HL-60 (cell line): ENCODE results near the gene CXCL6.
A peak's percentile ranks its signal among the peaks of the same experiment; 100 is the strongest.

Experiments used
- DNase-seq, 2 experiments: peaks; one replicate each; pipeline ENCODE4 v3.0.0-alpha.2; 2010 to 2020; ENCODE audit warnings: low read depth in 1 of 2, low spot score in 1 of 2
- H3K27ac ChIP-seq: fragments of 250-450 bp; sonication (Bioruptor Pico); replicated peaks from 2 replicates; pipeline ENCODE4 v1.5.1; 2020; ENCODE audit warnings: mild to moderate bottlenecking, moderate library complexity
- H3K27me3 ChIP-seq: fragments of 250-450 bp; sonication (Bioruptor Pico); 2 replicates; pipeline ENCODE4 v1.5.1; 2021; ENCODE audit warnings: mild to moderate bottlenecking, moderate library complexity; ENCODE audit not compliant: insufficient read depth, poor library complexity, severe bottlenecking
- H3K4me3 ChIP-seq: replicated peaks from 2 replicates; pipeline ENCODE4 v1.5.1; 2011; ENCODE audit warnings: mild to moderate bottlenecking, control low read depth, low read length; ENCODE audit not compliant: insufficient read depth
- GABPA ChIP-seq: IDR thresholded peaks from 2 replicates; pipeline ENCODE4 v1.6.1; 2012; ENCODE audit warnings: low read depth
- POLR2AphosphoS5 ChIP-seq: IDR thresholded peaks from 2 replicates; pipeline ENCODE4 v1.6.1; 2012; ENCODE audit warnings: low read depth
- SPI1 ChIP-seq: IDR thresholded peaks from 2 replicates; pipeline ENCODE4 v1.6.1; 2012; ENCODE audit warnings: low read depth, mild to moderate bottlenecking, borderline replicate concordance
- TF ChIP-seq, protein P1 (sequence below): IDR thresholded peaks from one replicate; pipeline ENCODE4 v1.5.1; 2011; ENCODE audit warnings: low read length, control low read depth, inconsistent platforms; ENCODE audit not compliant: insufficient read depth
- TF ChIP-seq, protein P2 (sequence below): IDR thresholded peaks from 2 replicates; pipeline ENCODE4 v1.6.1; 2012; ENCODE audit warnings: low read depth; ENCODE audit not compliant: insufficient replicate concordance

CXCL6 gene

DNA sequence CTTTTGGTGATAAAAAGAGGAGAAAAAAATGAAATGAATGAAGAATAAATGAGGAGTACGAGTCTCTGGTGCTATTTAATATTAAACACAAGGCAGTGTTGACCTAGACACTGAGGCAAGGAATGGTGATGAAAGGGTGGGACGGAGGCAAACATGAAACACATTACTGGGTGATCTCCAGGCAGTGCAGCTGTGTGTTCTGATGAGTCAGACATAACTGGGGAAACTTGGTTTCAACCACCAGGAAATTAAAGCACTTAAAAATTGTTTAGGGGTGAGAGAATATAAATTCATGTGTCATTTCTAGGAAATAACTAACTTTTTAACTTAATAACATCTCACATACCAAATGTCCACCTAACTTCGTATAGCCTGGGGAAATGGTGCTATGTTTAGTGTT is 19.7 kb upstream of the CXCL6 start:
- TF ChIP-seq GABPA (no peak), POLR2AphosphoS5 (no peak), SPI1 (no peak)
- TF ChIP-seq, protein P1, sequence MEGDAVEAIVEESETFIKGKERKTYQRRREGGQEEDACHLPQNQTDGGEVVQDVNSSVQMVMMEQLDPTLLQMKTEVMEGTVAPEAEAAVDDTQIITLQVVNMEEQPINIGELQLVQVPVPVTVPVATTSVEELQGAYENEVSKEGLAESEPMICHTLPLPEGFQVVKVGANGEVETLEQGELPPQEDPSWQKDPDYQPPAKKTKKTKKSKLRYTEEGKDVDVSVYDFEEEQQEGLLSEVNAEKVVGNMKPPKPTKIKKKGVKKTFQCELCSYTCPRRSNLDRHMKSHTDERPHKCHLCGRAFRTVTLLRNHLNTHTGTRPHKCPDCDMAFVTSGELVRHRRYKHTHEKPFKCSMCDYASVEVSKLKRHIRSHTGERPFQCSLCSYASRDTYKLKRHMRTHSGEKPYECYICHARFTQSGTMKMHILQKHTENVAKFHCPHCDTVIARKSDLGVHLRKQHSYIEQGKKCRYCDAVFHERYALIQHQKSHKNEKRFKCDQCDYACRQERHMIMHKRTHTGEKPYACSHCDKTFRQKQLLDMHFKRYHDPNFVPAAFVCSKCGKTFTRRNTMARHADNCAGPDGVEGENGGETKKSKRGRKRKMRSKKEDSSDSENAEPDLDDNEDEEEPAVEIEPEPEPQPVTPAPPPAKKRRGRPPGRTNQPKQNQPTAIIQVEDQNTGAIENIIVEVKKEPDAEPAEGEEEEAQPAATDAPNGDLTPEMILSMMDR, result no peak
- TF ChIP-seq, protein P2, sequence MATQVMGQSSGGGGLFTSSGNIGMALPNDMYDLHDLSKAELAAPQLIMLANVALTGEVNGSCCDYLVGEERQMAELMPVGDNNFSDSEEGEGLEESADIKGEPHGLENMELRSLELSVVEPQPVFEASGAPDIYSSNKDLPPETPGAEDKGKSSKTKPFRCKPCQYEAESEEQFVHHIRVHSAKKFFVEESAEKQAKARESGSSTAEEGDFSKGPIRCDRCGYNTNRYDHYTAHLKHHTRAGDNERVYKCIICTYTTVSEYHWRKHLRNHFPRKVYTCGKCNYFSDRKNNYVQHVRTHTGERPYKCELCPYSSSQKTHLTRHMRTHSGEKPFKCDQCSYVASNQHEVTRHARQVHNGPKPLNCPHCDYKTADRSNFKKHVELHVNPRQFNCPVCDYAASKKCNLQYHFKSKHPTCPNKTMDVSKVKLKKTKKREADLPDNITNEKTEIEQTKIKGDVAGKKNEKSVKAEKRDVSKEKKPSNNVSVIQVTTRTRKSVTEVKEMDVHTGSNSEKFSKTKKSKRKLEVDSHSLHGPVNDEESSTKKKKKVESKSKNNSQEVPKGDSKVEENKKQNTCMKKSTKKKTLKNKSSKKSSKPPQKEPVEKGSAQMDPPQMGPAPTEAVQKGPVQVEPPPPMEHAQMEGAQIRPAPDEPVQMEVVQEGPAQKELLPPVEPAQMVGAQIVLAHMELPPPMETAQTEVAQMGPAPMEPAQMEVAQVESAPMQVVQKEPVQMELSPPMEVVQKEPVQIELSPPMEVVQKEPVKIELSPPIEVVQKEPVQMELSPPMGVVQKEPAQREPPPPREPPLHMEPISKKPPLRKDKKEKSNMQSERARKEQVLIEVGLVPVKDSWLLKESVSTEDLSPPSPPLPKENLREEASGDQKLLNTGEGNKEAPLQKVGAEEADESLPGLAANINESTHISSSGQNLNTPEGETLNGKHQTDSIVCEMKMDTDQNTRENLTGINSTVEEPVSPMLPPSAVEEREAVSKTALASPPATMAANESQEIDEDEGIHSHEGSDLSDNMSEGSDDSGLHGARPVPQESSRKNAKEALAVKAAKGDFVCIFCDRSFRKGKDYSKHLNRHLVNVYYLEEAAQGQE, result no peak
- DNase-seq, result no peak
- no peak overlapping the region for H3K27ac ChIP-seq

DNA sequence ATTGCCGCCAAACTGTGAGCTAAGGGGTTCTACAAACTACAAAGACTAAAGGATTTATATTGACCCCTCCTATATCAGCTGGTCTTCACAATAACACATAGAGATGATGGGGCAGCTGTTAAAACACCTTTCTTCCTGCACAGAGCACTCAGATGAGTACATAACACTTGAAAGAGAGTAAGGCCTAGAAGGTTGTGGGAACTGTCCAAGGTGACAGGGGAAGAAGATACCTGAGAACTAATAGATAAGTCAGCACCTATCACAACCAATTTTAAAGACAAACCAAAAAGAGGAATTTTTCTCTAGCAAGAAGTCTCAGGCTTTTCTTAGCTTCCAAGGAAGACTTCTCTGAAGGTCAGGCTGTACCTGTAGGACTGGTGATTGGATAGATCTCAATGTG is 19.1 kb upstream of the CXCL6 start:
- no peak overlapping the region for H3K27ac ChIP-seq
- no peak for TF ChIP-seq POLR2AphosphoS5
- TF ChIP-seq, protein P2, result peak; percentile 86
- no peaks in the 10 kb centered on the region for H3K27me3 ChIP-seq
- no peak overlapping the region for H3K4me3 ChIP-seq
- DNase-seq, result no peak

More for the DNA sequence above, 19.7 kb upstream of the CXCL6 start:
- Histone ChIP-seq H3K4me3 (no peak overlapping the region), H3K27me3 (no peaks in the 10 kb centered on the region)

DNA sequence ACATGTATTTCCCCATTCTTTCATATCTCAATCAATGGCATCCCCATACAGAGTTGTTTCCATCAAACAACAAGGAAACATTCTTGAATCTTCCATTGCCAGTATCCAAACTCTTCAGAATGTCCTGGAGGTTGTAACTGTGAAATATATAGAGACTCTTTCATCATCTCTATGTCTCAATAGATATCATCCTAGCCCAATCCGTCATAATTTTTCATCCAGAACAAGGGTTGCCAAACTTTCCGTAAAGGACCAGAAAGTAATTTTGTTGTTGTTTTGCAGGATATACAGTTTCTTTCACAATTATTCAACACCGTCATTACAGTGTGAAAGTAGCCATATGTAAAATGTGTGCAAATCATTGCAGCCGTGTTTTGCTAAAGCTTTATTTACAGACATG is 15.2 kb upstream of the CXCL6 start:
- TF ChIP-seq, protein P2, result no peak
- no peak for TF ChIP-seq POLR2AphosphoS5
- TF ChIP-seq, protein P1, result no peak
- TF ChIP-seq SPI1, result no peak
- TF ChIP-seq GABPA, result no peak
- no peaks in the 10 kb centered on the region for H3K27me3 ChIP-seq
- no peak overlapping the region for H3K27ac ChIP-seq
- H3K4me3 ChIP-seq, result no peak overlapping the region
- DNase-seq, result peak in 1 of 2 experiments; percentile 37
